Measurements from ENCODE around the gene VAV2.

Gene VAV2

GRCh38 chr9:133870598-133871595, 121.2 kb downstream of the VAV2 start:
- no peak for DNase-seq

- DNase-seq: no peak
Observed at GRCh38 chr9:133869674-133870405, 122.3 kb downstream of the VAV2 start.

- DNase-seq: no peak
Observed at GRCh38 chr9:133868203-133868602, 123.9 kb downstream of the VAV2 start.

- DNase-seq: no peak
Observed at GRCh38 chr9:133866946-133867345, 125.2 kb downstream of the VAV2 start.

- no peak for DNase-seq
Observed at GRCh38 chr9:133864011-133864410, 128.1 kb downstream of the VAV2 start.

GRCh38 chr9:133863257-133863592, 128.9 kb downstream of the VAV2 start:
- DNase-seq: no peak

GRCh38 chr9:133862585-133863256, 129.4 kb downstream of the VAV2 start:
- no peak for DNase-seq

GRCh38 chr9:133861692-133862091, 130.4 kb downstream of the VAV2 start:
- DNase-seq: no peak

- DNase-seq: no peak
Observed at GRCh38 chr9:133861086-133861485, 131.0 kb downstream of the VAV2 start.

GRCh38 chr9:133858771-133859170, 133.4 kb downstream of the VAV2 start:
- DNase-seq: no peak

GRCh38 chr9:133857639-133858038, 134.5 kb downstream of the VAV2 start:
- DNase-seq: no peak

GRCh38 chr9:133856798-133857197, 135.3 kb downstream of the VAV2 start:
- DNase-seq: no peak

GRCh38 chr9:133855802-133856521, 136.2 kb downstream of the VAV2 start:
- no peak for DNase-seq

- no peak for DNase-seq
Observed at GRCh38 chr9:133855371-133855770, 136.8 kb downstream of the VAV2 start.

- no peak for DNase-seq
Observed at GRCh38 chr9:133854765-133855164, 137.4 kb downstream of the VAV2 start.

GRCh38 chr9:133854048-133854447, 138.1 kb downstream of the VAV2 start:
- no peak for DNase-seq

- DNase-seq: no peak
Observed at GRCh38 chr9:133853331-133853730, 138.8 kb downstream of the VAV2 start.

- DNase-seq: no peak
Observed at GRCh38 chr9:133852431-133852830, 139.7 kb downstream of the VAV2 start.

GRCh38 chr9:133851693-133852092, 140.4 kb downstream of the VAV2 start:
- DNase-seq: no peak

GRCh38 chr9:133850937-133851336, 141.2 kb downstream of the VAV2 start:
- DNase-seq: no peak

GRCh38 chr9:133850161-133850560, 142.0 kb downstream of the VAV2 start:
- no peak for DNase-seq

- DNase-seq: no peak
Observed at GRCh38 chr9:133849110-133849670, 142.9 kb downstream of the VAV2 start.

All from activated CD8-positive, alpha-beta memory T cell treated with anti-CD3 and anti-CD28 coated beads, Interleukin-2, amount 50 U/mL, for 48 hours (primary cell).